Adrenal gland (tissue), 5 donors: Measurements from ENCODE around the gene FAM110C.

ENCODE experiments used
- POLR2A ChIP-seq, 2 donors: fragments of 450-650 bp; IDR thresholded peaks; one replicate each; pipeline ENCODE4 v1.6.1; 2017; ENCODE audit warnings: antibody characterized with exemption in 2 of 2, mild to moderate bottlenecking in 2 of 2, moderate library complexity in 1 of 2
- TF ChIP-seq, protein P1 (sequence below), 6 experiments: fragments of 450-650 bp in 4 of 6; fragments of 200-600 bp in 2 of 6; sonication (generic) in 1 of 6; IDR thresholded peaks; 1 replicate in 5 of 6; 2 replicates in 1 of 6; pipeline versions ENCODE4 v1.5.1 to v1.8.0; 2016 to 2021; ENCODE audit warnings: antibody characterized with exemption in 6 of 6, mild to moderate bottlenecking in 2 of 6, moderate library complexity in 1 of 6
- donor health status: DM: no; HTN: no; CAD: no.

GRCh38 chr2:47346-47725 lies 1.0 kb upstream of the FAM110C start:
- TF ChIP-seq, protein P1, sequence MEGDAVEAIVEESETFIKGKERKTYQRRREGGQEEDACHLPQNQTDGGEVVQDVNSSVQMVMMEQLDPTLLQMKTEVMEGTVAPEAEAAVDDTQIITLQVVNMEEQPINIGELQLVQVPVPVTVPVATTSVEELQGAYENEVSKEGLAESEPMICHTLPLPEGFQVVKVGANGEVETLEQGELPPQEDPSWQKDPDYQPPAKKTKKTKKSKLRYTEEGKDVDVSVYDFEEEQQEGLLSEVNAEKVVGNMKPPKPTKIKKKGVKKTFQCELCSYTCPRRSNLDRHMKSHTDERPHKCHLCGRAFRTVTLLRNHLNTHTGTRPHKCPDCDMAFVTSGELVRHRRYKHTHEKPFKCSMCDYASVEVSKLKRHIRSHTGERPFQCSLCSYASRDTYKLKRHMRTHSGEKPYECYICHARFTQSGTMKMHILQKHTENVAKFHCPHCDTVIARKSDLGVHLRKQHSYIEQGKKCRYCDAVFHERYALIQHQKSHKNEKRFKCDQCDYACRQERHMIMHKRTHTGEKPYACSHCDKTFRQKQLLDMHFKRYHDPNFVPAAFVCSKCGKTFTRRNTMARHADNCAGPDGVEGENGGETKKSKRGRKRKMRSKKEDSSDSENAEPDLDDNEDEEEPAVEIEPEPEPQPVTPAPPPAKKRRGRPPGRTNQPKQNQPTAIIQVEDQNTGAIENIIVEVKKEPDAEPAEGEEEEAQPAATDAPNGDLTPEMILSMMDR (IDR thresholded peaks at IDR 0.05), result no peak
- no peak for TF ChIP-seq POLR2A (IDR thresholded peaks at IDR 0.05)
